RPMI8226 (cell line): ENCODE data around the gene FBXW12.
"Not testable (repeated sequence)": the region's sequence is repeated elsewhere in the genome, so short reads cannot be mapped to it uniquely, and the experiment has no call there.

Source experiments
- DNase-seq: peaks from one replicate; pipeline ENCODE4 v3.0.0-alpha.2; 2015

FBXW12 gene

DNA sequence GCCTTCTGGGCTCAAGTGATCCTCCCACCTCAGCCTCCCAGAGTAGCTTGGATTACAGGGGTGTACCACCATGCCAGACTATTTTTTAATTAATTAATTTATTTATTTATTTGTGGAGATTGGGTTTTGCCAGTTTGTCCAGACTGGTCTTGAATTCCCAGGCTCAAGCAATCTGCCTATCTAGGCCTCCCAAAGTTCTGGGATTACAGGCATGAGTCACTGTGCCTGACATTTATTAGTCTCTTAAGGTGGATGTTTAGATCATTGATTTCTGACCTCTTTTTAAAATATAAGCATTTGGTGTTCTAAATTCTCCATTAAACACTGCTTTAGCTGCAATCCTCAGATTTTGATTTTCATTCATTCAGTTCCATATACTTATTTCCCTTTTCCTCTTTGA is 15.6 kb downstream of the FBXW12 start:
- no peak for DNase-seq

DNA sequence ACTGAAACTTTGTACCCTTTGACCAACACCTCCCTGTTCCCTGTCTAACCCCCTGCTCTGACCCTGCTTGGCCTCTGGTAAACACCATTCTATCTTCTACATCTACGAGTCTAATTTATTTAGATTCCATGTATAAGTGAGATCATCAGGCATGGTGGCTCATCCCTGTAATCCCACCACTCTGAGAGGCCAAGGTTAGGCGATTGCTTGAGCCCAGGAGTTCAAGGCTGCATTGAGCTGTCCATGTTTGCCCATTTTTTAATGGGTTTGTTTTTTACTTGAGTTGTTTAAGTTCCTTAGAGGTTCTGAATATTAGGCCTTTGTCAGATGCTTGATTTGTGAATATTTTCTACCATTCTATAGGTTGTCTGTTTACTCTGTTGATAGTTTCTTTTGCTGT is 16.9 kb downstream of the FBXW12 start:
- DNase-seq: no peak

- DNase-seq: no peak
Observed at GRCh38 chr3:48394391-48394790, 22.4 kb downstream of the FBXW12 start.

GRCh38 chr3:48395714-48396113 is 23.7 kb downstream of the FBXW12 start:
- no peak for DNase-seq

- no peak for DNase-seq
Observed at GRCh38 chr3:48397767-48398681, 26.0 kb downstream of the FBXW12 start.

- DNase-seq: no peak
Observed at GRCh38 chr3:48398701-48399386, 26.8 kb downstream of the FBXW12 start.

GRCh38 chr3:48399387-48400172 is 27.6 kb downstream of the FBXW12 start:
- peak; percentile 85 for DNase-seq

GRCh38 chr3:48400824-48401433 is 28.9 kb downstream of the FBXW12 start:
- DNase-seq: peak; percentile 75

GRCh38 chr3:48401434-48401901 is 29.4 kb downstream of the FBXW12 start:
- not testable (repeated sequence) for DNase-seq

- no peak for DNase-seq
Observed at GRCh38 chr3:48402281-48402732, 30.3 kb downstream of the FBXW12 start.

GRCh38 chr3:48402907-48403306 is 30.9 kb downstream of the FBXW12 start:
- no peak for DNase-seq

DNA sequence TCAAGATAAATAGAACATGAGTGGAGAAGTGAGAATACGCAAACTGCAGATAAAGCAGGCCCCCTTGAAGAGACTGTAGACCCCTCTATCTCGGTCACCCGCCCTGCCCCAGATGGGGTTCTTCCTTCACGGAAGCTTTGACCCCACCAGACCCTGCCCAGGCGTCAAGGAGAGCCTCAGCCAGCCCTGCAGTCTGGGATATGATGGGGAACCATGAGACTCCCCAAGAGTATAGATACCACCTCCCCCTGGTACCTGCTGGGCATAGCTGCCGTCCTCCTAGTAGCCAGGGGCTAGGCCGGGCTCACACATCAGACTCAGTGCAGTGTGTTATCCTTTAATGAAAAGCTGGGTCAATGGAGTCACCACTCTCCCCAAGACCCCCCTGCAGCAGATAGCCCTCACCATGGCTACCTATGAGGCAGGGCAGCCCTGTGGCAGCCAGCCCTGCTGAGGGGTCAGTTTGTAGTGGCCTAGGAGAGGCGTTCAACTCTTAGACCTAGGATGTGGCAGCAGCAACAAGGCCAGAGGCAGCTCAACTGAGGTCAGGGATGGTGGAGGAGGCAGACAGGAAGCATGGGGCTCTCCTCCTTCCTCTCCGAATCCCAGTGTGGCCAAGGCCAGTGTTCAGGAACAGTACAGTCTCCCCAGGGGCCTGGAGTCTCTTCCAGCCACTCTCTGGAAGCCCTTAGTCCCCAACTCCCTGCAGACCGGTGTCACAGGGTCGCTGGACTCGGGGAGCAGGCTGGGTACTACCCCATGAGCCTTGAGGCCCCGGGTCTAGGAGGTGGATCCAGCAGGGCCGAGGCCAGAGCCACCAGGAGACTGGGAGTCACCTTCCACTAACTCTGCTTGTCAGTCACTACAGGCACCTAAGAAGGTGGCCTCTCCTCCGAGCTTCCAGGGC is 31.8 kb downstream of the FBXW12 start:
- no peak for DNase-seq

- DNase-seq: no peak
Observed at GRCh38 chr3:48404440-48405342, 32.7 kb downstream of the FBXW12 start.

GRCh38 chr3:48405343-48405881 is 33.4 kb downstream of the FBXW12 start:
- no peak for DNase-seq

GRCh38 chr3:48405971-48406370 is 34.0 kb downstream of the FBXW12 start:
- no peak for DNase-seq

GRCh38 chr3:48406443-48407431 is 34.7 kb downstream of the FBXW12 start:
- no peak for DNase-seq

GRCh38 chr3:48407542-48408099 is 35.6 kb downstream of the FBXW12 start:
- DNase-seq: no peak

GRCh38 chr3:48408823-48409281 is 36.8 kb downstream of the FBXW12 start:
- DNase-seq: no peak
